Liver (tissue), 9 donors: Measurements from ENCODE around the gene MAML3. TPM values are rescaled to one million over a fixed set of nuclear protein-coding genes. Genes with fewer than 3 reads are reported as not detected.

Experiments
- DNase-seq: peaks from one replicate; pipeline ENCODE4 v3.0.0-alpha.2; 2017; ENCODE audit warnings: low spot score
- H3K27ac ChIP-seq, 2 donors: one replicate each; pipeline ENCODE4 v1.7.0; 2013; ENCODE audit warnings: inconsistent platforms in 2 of 2, low read length in 2 of 2, control low read depth in 1 of 2, low read depth in 1 of 2, mild to moderate bottlenecking in 1 of 2
- H3K27me3 ChIP-seq, 4 donors: one replicate each; pipeline versions ENCODE4 v1.6.1 to v1.7.0; 2013; ENCODE audit warnings: low read length in 3 of 4, inconsistent platforms in 1 of 4, mild to moderate bottlenecking in 1 of 4, moderate library complexity in 1 of 4; ENCODE audit not compliant: control insufficient read depth in 4 of 4, insufficient read depth in 4 of 4
- H3K36me3 ChIP-seq, 4 donors: one replicate each; pipeline versions ENCODE4 v1.6.1 to v1.7.0; 2013; ENCODE audit warnings: low read length in 3 of 4, mild to moderate bottlenecking in 3 of 4, low read depth in 1 of 4, moderate library complexity in 1 of 4; ENCODE audit not compliant: control insufficient read depth in 4 of 4, insufficient read depth in 3 of 4
- H3K4me1 ChIP-seq, 4 donors: one replicate each; pipeline versions ENCODE4 v1.6.1 to v1.7.0; 2013; ENCODE audit warnings: low read length in 3 of 4, mild to moderate bottlenecking in 3 of 4, moderate library complexity in 1 of 4; ENCODE audit not compliant: control insufficient read depth in 4 of 4, insufficient read depth in 4 of 4
- H3K4me3 ChIP-seq, 3 donors: one replicate each; pipeline versions ENCODE4 v1.6.1 to v1.7.0; 2013; ENCODE audit warnings: low read length in 3 of 3, control low read depth in 1 of 3, low read depth in 1 of 3, mild to moderate bottlenecking in 1 of 3
- H3K9ac ChIP-seq, 2 donors: one replicate each; pipeline ENCODE4 v1.7.0; 2013; ENCODE audit warnings: low read length in 2 of 2, mild to moderate bottlenecking in 2 of 2, moderate library complexity in 2 of 2, control low read depth in 1 of 2, low read depth in 1 of 2
- H3K9me3 ChIP-seq, 4 donors: one replicate each; pipeline versions ENCODE4 v1.6.1 to v1.7.0; 2013; ENCODE audit warnings: low read length in 3 of 4; ENCODE audit not compliant: control insufficient read depth in 4 of 4
- ATF3 ChIP-seq: IDR thresholded peaks from 2 replicates; pipeline ENCODE4 v1.6.1; 2016; ENCODE audit warnings: antibody characterized with exemption
- CTCF ChIP-seq: fragments of 150-350 bp; IDR thresholded peaks from 2 replicates; pipeline ENCODE4 v1.5.1; 2017; ENCODE audit warnings: improper control_type of control experiment, low read depth, low read length; ENCODE audit not compliant: missing input control
- EGR1 ChIP-seq, 2 donors: IDR thresholded peaks; 2 replicates each; pipeline ENCODE4 v1.6.1; 2016 to 2018; ENCODE audit warnings: antibody characterized with exemption in 2 of 2, low read depth in 2 of 2
- FOXA2 ChIP-seq: IDR thresholded peaks from 2 replicates; pipeline ENCODE4 v1.6.1; 2016; ENCODE audit warnings: antibody characterized with exemption
- GABPA ChIP-seq, 2 donors: IDR thresholded peaks in 1 of 2; conservative IDR thresholded peaks in 1 of 2; 2 replicates each; pipeline ENCODE4 v1.6.1; 2016; ENCODE audit warnings: antibody characterized with exemption in 2 of 2, mild to moderate bottlenecking in 1 of 2, moderate library complexity in 1 of 2
- HNF4A ChIP-seq, 2 donors: conservative IDR thresholded peaks; 2 replicates each; pipeline ENCODE4 v1.6.1; 2016; ENCODE audit warnings: antibody characterized with exemption in 2 of 2, mild to moderate bottlenecking in 2 of 2
- HNF4G ChIP-seq: IDR thresholded peaks from 2 replicates; pipeline ENCODE4 v1.6.1; 2016; ENCODE audit warnings: antibody characterized with exemption
- JUND ChIP-seq, 2 donors: IDR thresholded peaks; 2 replicates each; pipeline ENCODE4 v1.6.1; 2016; ENCODE audit warnings: antibody characterized with exemption in 2 of 2
- NR2F2 ChIP-seq: IDR thresholded peaks from 2 replicates; pipeline ENCODE4 v1.6.1; 2016; ENCODE audit warnings: antibody characterized with exemption
- REST ChIP-seq: IDR thresholded peaks from 2 replicates; pipeline ENCODE4 v1.6.1; 2016; ENCODE audit warnings: antibody characterized with exemption, mild to moderate bottlenecking
- RXRA ChIP-seq, 2 donors: IDR thresholded peaks; 2 replicates each; pipeline ENCODE4 v1.6.1; 2017 to 2018; ENCODE audit warnings: antibody characterized with exemption in 2 of 2, mild to moderate bottlenecking in 1 of 2
- SP1 ChIP-seq: IDR thresholded peaks from 2 replicates; pipeline ENCODE4 v1.6.1; 2018; ENCODE audit warnings: antibody characterized with exemption, mild to moderate bottlenecking
- TAF1 ChIP-seq: conservative IDR thresholded peaks from 2 replicates; pipeline ENCODE4 v1.6.1; 2016; ENCODE audit warnings: antibody characterized with exemption, mild to moderate bottlenecking
- whole genome bisulfite sequencing: extraction: QIAGEN DNeasy Blood & Tissue Kit; methylation state at CpG from one replicate; pipeline ENCODE4 v1.1.7; 2013; 5-methylcytosine and 5-hydroxymethylcytosine counted together
- polyA plus RNA-seq, 2 donors: library from polyadenylated mRNA; stranded (reverse) in 1 of 2; unstranded in 1 of 2; fragments of 200-250 nt in 1 of 2; fragments of >200 nt in 1 of 2; fragmentation: Nextera tagmentation in 1 of 2; extraction: Ambion mirVana in 1 of 2; gene quantifications; one replicate each; pipeline versions ENCODE4 v1.2.1 to v1.2.3, GENCODE V29; 2013 to 2015
- total RNA-seq, 2 donors: library from RNA; depleted of rRNA; stranded (reverse); fragments of >200 nt; gene quantifications; one replicate each; pipeline ENCODE4 v1.2.3, GENCODE V29; 2014
- TF ChIP-seq, protein P1 (sequence below): IDR thresholded peaks from 2 replicates; pipeline ENCODE4 v1.6.1; 2016; ENCODE audit warnings: antibody characterized with exemption
- donor health status: healthy.
- donor health status: healthy.
- donor health status: healthy.
- donor health status: healthy.
- donor health status: healthy.

Gene MAML3
- total and polyA plus RNA-seq, 4 donors: 1.3 to 4.3 (median 2.7) TPM

DNA sequence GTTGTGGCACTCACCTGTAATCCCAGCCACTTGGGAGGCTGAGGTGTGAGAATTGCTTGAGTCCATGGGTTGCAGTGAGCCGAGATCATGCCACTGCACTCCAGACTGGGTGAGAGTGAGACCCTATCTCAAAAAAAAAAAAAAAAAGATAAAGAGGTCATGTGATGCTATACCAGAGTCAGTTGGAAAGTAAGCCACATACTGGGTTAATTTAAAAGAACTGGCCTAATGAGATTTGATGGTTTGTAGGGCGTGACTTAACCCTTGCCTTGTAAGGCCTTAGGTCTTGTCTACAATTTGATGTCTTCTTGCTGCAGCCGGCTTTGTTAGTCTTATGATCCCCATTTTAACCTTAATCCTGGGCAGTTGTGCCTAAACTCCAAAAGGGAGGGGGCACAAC, 483.2 kb downstream of the MAML3 start:
- H3K9ac ChIP-seq: no peak overlapping the region
- TF ChIP-seq JUND (IDR thresholded peaks at IDR 0.05) (no peak), REST (no peak), FOXA2 (no peak), HNF4G (no peak), SP1 (no peak), RXRA (IDR thresholded peaks at IDR 0.05) (no peak), CTCF (no peak), HNF4A (conservative IDR thresholded peaks at IDR 0.05) (no peak), GABPA (IDR thresholded peaks at IDR 0.05 in 1 of 2, conservative IDR thresholded peaks at IDR 0.05 in 1 of 2) (no peak), ATF3 (no peak), TAF1 (no peak), NR2F2 (no peak)
- TF ChIP-seq, protein P1, sequence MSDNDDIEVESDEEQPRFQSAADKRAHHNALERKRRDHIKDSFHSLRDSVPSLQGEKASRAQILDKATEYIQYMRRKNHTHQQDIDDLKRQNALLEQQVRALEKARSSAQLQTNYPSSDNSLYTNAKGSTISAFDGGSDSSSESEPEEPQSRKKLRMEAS: no peak
- no peak overlapping the region for H3K27ac ChIP-seq

GRCh38 chr4:139669890-139670289, 484.1 kb downstream of the MAML3 start:
- H3K27me3 ChIP-seq: no peaks in the 10 kb centered on the region
- no peak overlapping the region for H3K9ac ChIP-seq
- H3K4me1 ChIP-seq: peaks cover 6 to 40% (median 22%) of the 10 kb centered on the region in 4 donors
- TF ChIP-seq FOXA2 (no peak), HNF4A (conservative IDR thresholded peaks at IDR 0.05) (no peak), RXRA (IDR thresholded peaks at IDR 0.05) (no peak), HNF4G (no peak), EGR1 (IDR thresholded peaks at IDR 0.05; ENCODE audit: low read depth in 2 of 2) (no peak)
- TF ChIP-seq, protein P1: no peak
- DNase-seq: no peak
- no peak overlapping the region for H3K27ac ChIP-seq
- no peaks in the 10 kb centered on the region for H3K9me3 ChIP-seq
- 58% methylated on average over 6 of the region's 6 CpGs for WGBS
- peaks cover 0 to 6% (median 1%) of the 10 kb centered on the region in 4 donors for H3K36me3 ChIP-seq
- no peak overlapping the region for H3K4me3 ChIP-seq

More for the DNA sequence above, 483.2 kb downstream of the MAML3 start:
- Histone ChIP-seq H3K4me3 (no peak overlapping the region), H3K36me3 (peaks cover 0 to 6% (median 2%) of the 10 kb centered on the region in 4 donors), H3K4me1 (peaks cover 6 to 36% (median 19%) of the 10 kb centered on the region in 4 donors), H3K9me3 (no peaks in the 10 kb centered on the region), H3K27me3 (no peaks in the 10 kb centered on the region)
- DNase-seq: no peak
- 94% methylated on average over 3 of the region's 3 CpGs for WGBS
